Measurements from ENCODE around the gene STAT4.
"Not testable (repeated sequence)": the region's sequence is repeated elsewhere in the genome, so short reads cannot be mapped to it uniquely, and the experiment has no call there.

STAT4 gene

DNA sequence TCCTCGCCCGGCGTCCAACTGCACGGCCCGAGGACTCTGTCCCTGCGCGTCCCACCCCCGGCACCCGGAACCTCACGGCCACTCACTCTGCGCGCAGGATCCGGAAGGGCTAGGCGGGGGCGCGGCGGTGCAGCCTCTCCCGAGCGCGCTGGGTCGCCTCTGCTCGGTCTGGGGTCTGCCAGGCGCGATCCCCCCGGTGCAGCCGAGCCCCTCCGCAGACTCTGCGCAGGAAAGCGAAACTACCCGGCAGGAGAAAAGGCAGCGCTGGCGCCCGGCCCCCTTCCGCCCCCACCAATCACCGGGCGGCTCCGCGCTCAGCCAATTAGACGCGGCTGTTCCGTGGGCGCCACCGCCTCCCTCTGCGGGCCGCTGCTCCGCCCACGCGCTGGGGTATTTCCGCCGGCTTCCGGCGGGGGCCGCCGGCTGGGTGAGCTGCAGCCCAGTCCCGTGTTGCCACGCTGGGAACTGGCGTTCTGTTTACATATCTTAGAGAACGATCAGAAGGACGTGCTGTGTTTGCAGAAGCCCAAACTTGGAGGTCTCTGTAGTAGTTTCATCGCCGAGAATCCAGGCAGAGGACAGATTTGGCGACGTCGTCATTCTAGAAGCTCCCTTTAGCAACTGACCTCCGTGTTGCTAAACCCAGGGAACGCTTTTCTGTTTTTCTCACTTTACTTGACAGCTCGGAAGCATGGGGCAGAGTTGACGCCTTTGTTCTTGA is 136.7 kb downstream of the STAT4 start, which contains the start of gene STAT1:
TSS of gene STAT1 (minus strand) at position 240 of the 721 bp plus-strand sequence. CDS start 4,168 bp downstream, outside the sequence.
- DNase-seq (ENCODE audit: low spot score): peak; percentile 94

DNA sequence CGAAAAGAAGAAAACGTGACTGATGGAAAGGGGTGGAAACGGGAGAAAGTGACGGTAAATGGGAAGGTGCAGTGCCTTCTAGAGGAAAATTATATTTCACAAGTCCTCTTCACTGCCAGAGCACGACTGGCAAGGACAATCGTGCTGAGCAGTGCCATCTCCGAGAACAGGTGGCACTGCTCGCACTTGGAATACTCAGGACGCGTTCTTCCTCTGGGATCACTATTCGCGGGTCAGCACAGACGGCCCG is 137.2 kb downstream of the STAT4 start:
- no peak for DNase-seq (ENCODE audit: low spot score)

DNA sequence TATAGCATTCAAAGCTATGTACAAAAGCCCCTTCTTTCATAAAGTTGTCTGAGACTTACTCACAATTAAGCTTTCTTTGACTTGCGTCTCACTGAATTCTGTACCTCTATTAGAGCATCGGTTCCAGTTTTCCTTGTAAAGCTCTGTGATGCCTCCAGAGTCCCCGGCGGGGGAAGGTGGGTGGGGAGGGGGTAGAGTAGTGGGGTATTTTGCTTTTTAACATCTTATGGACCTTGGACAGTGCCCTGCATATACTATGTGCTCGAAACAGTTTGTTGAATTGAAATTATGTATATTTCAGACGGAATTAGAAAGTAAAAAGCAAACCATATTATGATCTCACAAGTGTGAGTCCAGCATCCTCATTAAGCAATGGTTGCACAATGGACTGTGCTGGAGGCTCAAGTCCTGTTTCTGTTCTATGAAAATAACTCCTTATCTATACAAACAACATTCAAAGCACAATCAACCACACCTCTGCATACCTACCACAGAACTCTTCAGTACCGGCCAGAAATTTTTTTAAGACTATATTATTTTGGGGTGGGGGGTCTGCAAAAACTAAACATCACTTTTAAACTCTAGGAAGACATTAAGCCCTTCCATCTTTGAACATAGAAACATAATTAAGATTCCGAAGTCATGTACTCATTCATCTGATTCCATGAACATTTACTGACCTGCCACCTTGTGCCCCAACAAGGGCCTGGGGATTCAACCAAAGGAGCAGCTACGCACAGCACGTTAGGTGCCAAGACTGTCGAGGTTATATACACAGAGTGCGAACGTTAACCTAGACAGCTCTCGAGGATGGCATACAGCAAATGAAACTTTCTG is 137.7 kb downstream of the STAT4 start:
- peak; percentile 28 for DNase-seq (ENCODE audit: low spot score)

- DNase-seq (ENCODE audit: low spot score): no peak
Measured at GRCh38 chr2:191012346-191012745, 138.4 kb downstream of the STAT4 start.

DNA sequence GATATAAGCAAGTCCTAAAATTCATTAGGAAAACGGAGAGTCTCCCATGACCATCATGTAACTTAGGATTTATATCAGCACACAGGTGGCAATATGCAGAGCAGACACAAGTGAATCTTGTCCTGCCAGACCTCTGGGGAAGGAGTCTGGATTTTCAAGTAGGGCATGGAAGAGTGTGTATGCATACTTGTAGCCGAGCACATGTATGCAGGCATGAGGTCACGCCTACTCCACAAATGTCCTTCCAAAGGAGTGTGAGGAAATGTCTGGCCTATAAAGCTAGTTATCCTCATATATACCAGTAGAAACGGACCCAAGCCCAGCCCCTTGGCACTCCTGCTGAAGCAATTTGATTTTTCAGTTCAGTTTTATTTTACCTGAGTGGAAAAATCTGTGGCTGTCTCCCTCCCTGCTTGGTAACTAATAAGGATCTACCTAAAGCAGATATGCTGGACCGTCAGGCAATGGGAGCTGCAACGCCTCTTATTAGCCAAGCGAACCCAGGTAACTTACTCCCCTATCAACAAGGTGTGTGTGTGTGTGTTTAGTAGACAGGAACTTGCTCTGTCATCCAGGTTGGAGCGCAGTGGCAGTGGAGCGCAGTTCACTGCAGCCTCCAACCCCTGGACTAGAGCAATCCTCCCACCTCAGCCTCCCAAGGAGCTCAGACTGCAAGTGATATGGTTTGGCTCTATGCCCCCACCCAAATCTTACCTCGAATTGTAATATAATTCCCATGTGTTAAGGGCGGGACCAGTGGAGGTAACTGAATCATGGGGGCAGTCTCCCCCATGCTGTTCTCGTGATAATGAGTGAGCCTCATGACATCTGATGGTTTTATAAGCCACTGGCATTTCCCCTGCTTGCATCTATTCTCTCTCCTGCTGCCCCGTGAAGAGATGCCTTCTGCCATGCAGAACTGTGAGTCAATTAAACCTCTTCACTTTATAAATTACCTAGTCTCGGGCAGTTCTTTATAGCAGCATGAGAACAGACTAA is 139.6 kb downstream of the STAT4 start:
- no peak for DNase-seq (ENCODE audit: low spot score)

DNA sequence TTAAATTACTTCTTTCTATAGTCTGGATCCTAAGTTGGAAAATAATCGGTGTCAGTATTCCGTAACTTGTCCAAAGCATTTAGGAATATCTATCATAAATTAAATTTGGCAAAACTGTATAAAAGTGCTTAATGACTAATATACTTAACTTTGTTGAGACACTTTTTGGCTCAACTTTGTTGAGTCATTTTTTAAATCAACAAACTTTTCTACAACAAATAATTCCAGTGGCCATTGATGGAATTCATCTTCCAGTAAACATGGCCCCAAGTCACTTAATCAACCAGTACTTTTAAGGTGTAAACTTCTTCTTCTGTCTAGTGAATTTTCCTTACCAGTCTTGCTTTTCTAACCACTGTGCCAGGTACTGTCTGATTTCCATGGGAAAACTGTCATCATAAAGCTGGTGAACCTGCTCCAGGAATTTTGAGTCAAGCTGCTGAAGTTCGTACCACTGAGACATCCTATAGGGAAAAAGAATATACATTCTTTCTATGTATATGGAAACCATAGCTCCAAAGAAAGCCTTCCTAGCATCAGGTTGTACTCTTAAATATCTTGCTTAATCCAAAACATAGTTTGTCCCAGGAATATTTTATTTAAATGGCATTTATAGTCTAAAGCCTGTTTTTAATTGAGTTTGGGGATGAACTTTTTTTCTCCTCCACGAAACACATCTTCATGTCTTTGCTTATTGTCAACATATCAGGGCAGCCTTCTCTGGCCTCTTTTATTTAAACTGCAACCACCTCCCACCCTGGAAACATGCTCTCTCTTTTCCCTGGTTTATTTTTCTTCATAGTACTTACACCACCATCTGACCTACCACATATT is 141.0 kb downstream of the STAT4 start:
- DNase-seq (ENCODE audit: low spot score): no peak

GRCh38 chr2:191008286-191008685 is 142.5 kb downstream of the STAT4 start:
- DNase-seq (ENCODE audit: low spot score): no peak

- DNase-seq (ENCODE audit: low spot score): no peak
Measured at GRCh38 chr2:191006997-191007783, 143.6 kb downstream of the STAT4 start.

- DNase-seq (ENCODE audit: low spot score): no peak
Measured at GRCh38 chr2:191006297-191006696, 144.5 kb downstream of the STAT4 start.

- no peak for DNase-seq (ENCODE audit: low spot score)
Measured at GRCh38 chr2:191003405-191004309, 147.1 kb downstream of the STAT4 start.

- no peak for DNase-seq (ENCODE audit: low spot score)
Measured at GRCh38 chr2:191001624-191002023, 149.2 kb downstream of the STAT4 start.

- DNase-seq (ENCODE audit: low spot score): no peak
Measured at GRCh38 chr2:191001032-191001431, 149.8 kb downstream of the STAT4 start.

- no peak for DNase-seq (ENCODE audit: low spot score)
Measured at GRCh38 chr2:190999949-191000665, 150.7 kb downstream of the STAT4 start.

GRCh38 chr2:190999058-190999457 is 151.7 kb downstream of the STAT4 start:
- DNase-seq (ENCODE audit: low spot score): no peak

DNA sequence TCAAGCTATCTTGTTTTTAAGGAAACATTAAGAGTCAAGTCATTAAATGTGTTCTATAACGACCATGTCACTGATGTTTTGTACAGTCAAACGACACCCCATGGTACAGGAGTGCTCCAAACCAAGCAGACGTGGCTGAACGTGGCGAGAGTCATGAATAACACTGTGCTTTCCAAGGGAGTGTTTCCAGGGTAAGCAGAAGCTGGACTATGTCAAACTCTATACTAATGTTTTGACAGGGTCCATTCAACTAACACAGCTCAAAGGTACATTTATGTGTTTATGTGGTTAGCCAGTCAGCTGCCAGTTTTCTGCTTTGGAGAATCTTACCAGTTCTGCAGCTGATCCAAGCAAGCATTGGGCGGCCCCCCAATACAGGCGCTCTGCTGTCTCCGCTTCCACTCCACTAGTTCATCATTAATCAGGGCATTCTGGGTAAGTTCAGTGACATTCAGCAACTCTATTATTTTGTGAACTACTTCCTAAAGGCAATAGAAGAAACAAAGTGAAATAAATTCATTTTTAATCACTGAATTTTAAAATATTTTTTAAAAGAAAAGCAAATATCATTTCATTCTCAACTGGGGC is 153.2 kb downstream of the STAT4 start:
- DNase-seq (ENCODE audit: low spot score): no peak

DNA sequence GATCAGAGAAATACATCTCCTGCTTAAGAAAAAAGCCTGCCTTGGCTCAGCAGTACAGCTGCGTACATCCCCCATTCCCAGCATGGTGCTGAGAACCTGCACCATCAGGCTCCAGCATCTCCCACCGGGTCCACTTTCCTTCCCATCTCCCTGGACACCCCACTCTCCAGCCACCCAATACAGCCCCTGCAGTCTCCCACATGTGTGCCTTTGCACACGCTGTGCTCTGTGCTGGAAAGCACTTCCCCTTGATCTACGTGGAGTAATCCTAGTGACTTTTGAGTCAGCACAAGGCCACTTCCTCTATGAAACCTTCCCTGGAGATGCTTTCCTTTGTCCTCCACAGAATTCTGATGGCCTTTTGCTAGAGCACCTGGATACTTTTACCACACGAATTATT is 153.8 kb downstream of the STAT4 start:
- DNase-seq (ENCODE audit: low spot score): no peak

GRCh38 chr2:190996338-190996946 is 154.4 kb downstream of the STAT4 start:
- DNase-seq (ENCODE audit: low spot score): peak; percentile 39

DNA sequence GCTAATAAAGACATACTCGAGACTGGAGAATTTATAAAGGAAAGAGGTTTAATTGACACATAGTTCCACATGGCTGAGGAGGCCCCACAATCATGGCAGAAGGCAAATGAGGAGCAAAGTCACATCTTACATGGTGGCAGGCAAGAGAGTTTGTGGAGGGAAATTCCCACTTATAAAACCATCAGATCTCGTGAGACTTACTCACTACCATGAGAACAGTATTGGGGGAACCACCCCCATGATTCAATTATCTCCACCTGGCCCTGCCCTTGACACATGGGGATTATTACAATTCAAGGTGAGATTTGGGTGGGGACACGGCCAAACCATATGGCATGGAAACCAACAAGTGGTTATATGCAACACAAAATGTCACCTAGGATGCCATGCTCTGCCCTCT is 155.5 kb downstream of the STAT4 start:
- DNase-seq (ENCODE audit: low spot score): not testable (repeated sequence)
